22Rv1 (cell line): ENCODE data around the gene CNTF.

ENCODE experiments used
- ZFX ChIP-seq: fragments of 450-650 bp; IDR thresholded peaks from 2 replicates; pipeline ENCODE4 v1.6.1; 2017; ENCODE audit warnings: antibody characterized with exemption, borderline replicate concordance
- TF ChIP-seq, protein P1 (sequence below): fragments of 450-650 bp; IDR thresholded peaks from 2 replicates; pipeline ENCODE4 v1.5.1; 2017; ENCODE audit warnings: mild to moderate bottlenecking

DNA sequence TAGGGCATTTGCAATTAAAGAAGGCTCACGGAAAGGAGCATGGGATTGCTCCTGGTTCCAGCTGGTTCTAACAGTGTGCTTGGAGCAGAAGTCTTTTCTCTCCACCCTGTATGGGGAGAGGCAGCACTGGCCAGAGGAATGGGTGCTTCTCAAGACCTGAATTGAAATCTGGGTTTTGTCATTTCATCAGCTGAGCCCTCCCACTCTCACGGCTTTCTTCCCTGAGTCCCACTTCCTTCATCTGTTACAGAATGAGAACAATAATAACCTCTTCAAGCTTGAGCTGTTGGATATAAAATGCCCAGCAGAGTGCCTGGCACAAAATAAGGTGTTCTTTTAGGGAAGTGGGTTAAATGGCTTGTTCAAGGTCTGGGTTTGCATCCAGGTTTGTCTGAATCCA lies 17.2 kb downstream of the CNTF start:
- TF ChIP-seq, protein P1, sequence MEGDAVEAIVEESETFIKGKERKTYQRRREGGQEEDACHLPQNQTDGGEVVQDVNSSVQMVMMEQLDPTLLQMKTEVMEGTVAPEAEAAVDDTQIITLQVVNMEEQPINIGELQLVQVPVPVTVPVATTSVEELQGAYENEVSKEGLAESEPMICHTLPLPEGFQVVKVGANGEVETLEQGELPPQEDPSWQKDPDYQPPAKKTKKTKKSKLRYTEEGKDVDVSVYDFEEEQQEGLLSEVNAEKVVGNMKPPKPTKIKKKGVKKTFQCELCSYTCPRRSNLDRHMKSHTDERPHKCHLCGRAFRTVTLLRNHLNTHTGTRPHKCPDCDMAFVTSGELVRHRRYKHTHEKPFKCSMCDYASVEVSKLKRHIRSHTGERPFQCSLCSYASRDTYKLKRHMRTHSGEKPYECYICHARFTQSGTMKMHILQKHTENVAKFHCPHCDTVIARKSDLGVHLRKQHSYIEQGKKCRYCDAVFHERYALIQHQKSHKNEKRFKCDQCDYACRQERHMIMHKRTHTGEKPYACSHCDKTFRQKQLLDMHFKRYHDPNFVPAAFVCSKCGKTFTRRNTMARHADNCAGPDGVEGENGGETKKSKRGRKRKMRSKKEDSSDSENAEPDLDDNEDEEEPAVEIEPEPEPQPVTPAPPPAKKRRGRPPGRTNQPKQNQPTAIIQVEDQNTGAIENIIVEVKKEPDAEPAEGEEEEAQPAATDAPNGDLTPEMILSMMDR: no peak
- no peak for TF ChIP-seq ZFX
